AG04450 (cell line): ENCODE measurements around the gene TNFRSF17. TPM values are rescaled to one million over a fixed set of nuclear protein-coding genes. Genes with fewer than 3 reads are reported as not detected.

Experiments
- CTCF ChIA-PET: fragments of 300-600, 350-600 bp; formaldehyde crosslinking; extraction: SDS; loops from one replicate; lab custom pipeline; 2022; ENCODE audit warnings: antibody characterized with exemption, inconsistent platforms; lab: Charles Lee
- POLR2A ChIA-PET: fragments of 350-600 bp; formaldehyde crosslinking; extraction: SDS; loops from one replicate; lab custom pipeline; 2021; ENCODE audit warnings: antibody characterized with exemption, inconsistent platforms; lab: Yijun Ruan, JAX
- DNase-seq: peaks from one replicate; pipeline ENCODE4 v3.0.0-alpha.2; 2011; ENCODE audit warnings: low read depth, low spot score
- H3K27ac ChIP-seq: one replicate; pipeline ENCODE4 v1.5.1; 2012; ENCODE audit warnings: low read depth, low read length, control low read depth
- H3K27me3 ChIP-seq: one replicate; pipeline ENCODE4 v1.6.0; 2012; ENCODE audit warnings: low read length; ENCODE audit not compliant: control insufficient read depth, insufficient read depth
- H3K4me3 ChIP-seq: 2 replicates; pipeline ENCODE4 v1.5.1; 2011; ENCODE audit warnings: mild to moderate bottlenecking, low read depth, low read length, control low read depth
- H3K9me3 ChIP-seq: 2 replicates; pipeline ENCODE4 v1.5.1; 2012; ENCODE audit warnings: low read length; ENCODE audit not compliant: control insufficient read depth, insufficient read depth
- CTCF ChIP-seq: IDR thresholded peaks from 2 replicates; pipeline ENCODE4 v1.5.1; 2011; ENCODE audit warnings: low read depth, low read length, control low read depth, inconsistent platforms
- polyA plus RNA-seq: library from polyadenylated mRNA; depleted of rRNA; stranded (reverse); fragments of >200 nt; gene quantifications from 2 replicates; pipeline ENCODE4 v1.2.3, GENCODE V29; 2011

Gene TNFRSF17
- polyA plus RNA-seq, 1 experiment = not detected

GRCh38 chr16:11988258-11988978 is 23.4 kb downstream of the TNFRSF17 start:
- H3K9me3 ChIP-seq = no peaks in the 10 kb centered on the region
- no peak overlapping the region for H3K27ac ChIP-seq
- TF ChIP-seq CTCF = no peak
- no peak overlapping the region for H3K4me3 ChIP-seq
- no peak for DNase-seq
- POLR2A ChIA-PET = no interaction called here
- H3K27me3 ChIP-seq = no peaks in the 10 kb centered on the region
- CTCF ChIA-PET = interaction anchor here (0.7 kb wide), 1 partner anchor 34 kb away, joined by 3 read pairs; no protein-coding TSS in a partner anchor

GRCh38 chr16:11990702-11991390 is 25.8 kb downstream of the TNFRSF17 start:
- DNase-seq = no peak
- POLR2A ChIA-PET = interaction anchor here (1.6 kb wide), 1 partner anchor 14 kb away, joined by 4 read pairs; the partner anchor contains the start of gene SNX29
- CTCF ChIA-PET = no interaction called here
- no peaks in the 10 kb centered on the region for H3K27me3 ChIP-seq
- no peak overlapping the region for H3K4me3 ChIP-seq
- TF ChIP-seq CTCF = no peak
- no peaks in the 10 kb centered on the region for H3K9me3 ChIP-seq
- no peak overlapping the region for H3K27ac ChIP-seq

- H3K27me3 ChIP-seq = no peaks in the 10 kb centered on the region
- no peak for DNase-seq
- ChIA-PET POLR2A (interaction anchor here (1.6 kb wide), 1 partner anchor 15 kb away, joined by 4 read pairs; the partner anchor contains the start of gene SNX29), CTCF (no interaction called here)
- no peak overlapping the region for H3K4me3 ChIP-seq
- no peaks in the 10 kb centered on the region for H3K9me3 ChIP-seq
- no peak for TF ChIP-seq CTCF
- H3K27ac ChIP-seq = no peak overlapping the region
Measured at GRCh38 chr16:11992008-11992584, 27.1 kb downstream of the TNFRSF17 start.

- Histone ChIP-seq H3K27ac (no peak overlapping the region), H3K4me3 (no peak overlapping the region), H3K27me3 (no peaks in the 10 kb centered on the region), H3K9me3 (no peaks in the 10 kb centered on the region)
- no peak for DNase-seq
- no peak for TF ChIP-seq CTCF
- ChIA-PET POLR2A (interaction anchor here (1.6 kb wide), 1 partner anchor 16 kb away, joined by 4 read pairs; the partner anchor contains the start of gene SNX29), CTCF (interaction anchor here (0.5 kb wide), 1 partner anchor 25 kb away, joined by 3 read pairs; no protein-coding TSS in a partner anchor)
Measured at GRCh38 chr16:11992586-11993524, 27.8 kb downstream of the TNFRSF17 start.
